Suprapubic skin (tissue), 4 donors: Measurements from ENCODE around the gene DCTN3. TPM values are rescaled to one million over a fixed set of nuclear protein-coding genes. Genes with fewer than 3 reads are reported as not detected.
A peak's percentile ranks its signal among the peaks of the same experiment; 100 is the strongest.

Source experiments
- DNase-seq, 2 donors: peaks; one replicate each; pipeline ENCODE4 v3.0.0-alpha.2; 2019; ENCODE audit warnings: low spot score in 2 of 2
- H3K27ac ChIP-seq: fragments of 200-600 bp; sonication (generic); one replicate; pipeline ENCODE4 v1.5.1; 2019
- H3K27me3 ChIP-seq: fragments of 200-600 bp; sonication (generic); one replicate; pipeline ENCODE4 v1.5.1; 2019
- H3K36me3 ChIP-seq: fragments of 200-600 bp; sonication (generic); one replicate; pipeline ENCODE4 v1.5.1; 2019
- H3K4me1 ChIP-seq: fragments of 200-600 bp; sonication (generic); one replicate; pipeline ENCODE4 v1.5.1; 2019
- H3K4me3 ChIP-seq: fragments of 200-600 bp; sonication (generic); one replicate; pipeline ENCODE4 v1.5.1; 2019; ENCODE audit warnings: mild to moderate bottlenecking
- H3K9me3 ChIP-seq: fragments of 200-600 bp; sonication (generic); one replicate; pipeline ENCODE4 v1.5.1; 2019
- CTCF ChIP-seq, 2 donors: fragments of 200-600 bp in 1 of 2; fragments of 450-650 bp in 1 of 2; sonication (generic) in 1 of 2; IDR thresholded peaks; one replicate each; pipeline ENCODE4 v1.5.1; 2016 to 2019; ENCODE audit warnings: antibody characterized with exemption in 2 of 2, mild to moderate bottlenecking in 1 of 2, moderate library complexity in 1 of 2
- EP300 ChIP-seq: sonication (generic); formaldehyde crosslinking; IDR thresholded peaks from one replicate; pipeline ENCODE4 v1.6.1; 2017; ENCODE audit warnings: antibody characterized with exemption
- POLR2A ChIP-seq, 2 donors: fragments of 450-650 bp; IDR thresholded peaks; one replicate each; pipeline ENCODE4 v1.6.1; 2017; ENCODE audit warnings: antibody characterized with exemption in 2 of 2, mild to moderate bottlenecking in 2 of 2, moderate library complexity in 2 of 2
- POLR2AphosphoS5 ChIP-seq, 3 donors: sonication (generic); formaldehyde crosslinking; IDR thresholded peaks; one replicate each; pipeline ENCODE4 v1.6.1; 2017; ENCODE audit warnings: antibody characterized with exemption in 3 of 3
- whole genome bisulfite sequencing: methylation state at CpG from one replicate; pipeline ENCODE4 v1.1.5; 2018; 5-methylcytosine and 5-hydroxymethylcytosine counted together
- total RNA-seq, 4 donors: library from RNA; depleted of rRNA; stranded (reverse); fragments of >200 nt; gene quantifications; one replicate each; pipeline ENCODE4 v1.1.0, GENCODE V29; 2016

The DCTN3 gene
- total RNA-seq, 4 donors from 2014 or later, result 61.2 to 136 (median 121) TPM

GRCh38 chr9:34654323-34655051 is 34.2 kb upstream of the DCTN3 start:
- TF ChIP-seq EP300 (no peak), CTCF (IDR thresholded peaks at IDR 0.05) (no peak), POLR2AphosphoS5 (IDR thresholded peaks at IDR 0.05) (peak in 2 of 3 donors; percentile 49 to 70)
- WGBS, result 16% methylated on average over 11 of the region's 11 CpGs
- Histone ChIP-seq H3K27me3 (no peaks in the 10 kb centered on the region), H3K36me3 (peaks cover 9% of the 10 kb centered on the region), H3K27ac (peak overlapping the region; percentile 71), H3K9me3 (no peaks in the 10 kb centered on the region), H3K4me1 (peaks cover 73% of the 10 kb centered on the region), H3K4me3 (no peak overlapping the region)
- peak in 1 of 2 donors; percentile 87 for DNase-seq

DNA sequence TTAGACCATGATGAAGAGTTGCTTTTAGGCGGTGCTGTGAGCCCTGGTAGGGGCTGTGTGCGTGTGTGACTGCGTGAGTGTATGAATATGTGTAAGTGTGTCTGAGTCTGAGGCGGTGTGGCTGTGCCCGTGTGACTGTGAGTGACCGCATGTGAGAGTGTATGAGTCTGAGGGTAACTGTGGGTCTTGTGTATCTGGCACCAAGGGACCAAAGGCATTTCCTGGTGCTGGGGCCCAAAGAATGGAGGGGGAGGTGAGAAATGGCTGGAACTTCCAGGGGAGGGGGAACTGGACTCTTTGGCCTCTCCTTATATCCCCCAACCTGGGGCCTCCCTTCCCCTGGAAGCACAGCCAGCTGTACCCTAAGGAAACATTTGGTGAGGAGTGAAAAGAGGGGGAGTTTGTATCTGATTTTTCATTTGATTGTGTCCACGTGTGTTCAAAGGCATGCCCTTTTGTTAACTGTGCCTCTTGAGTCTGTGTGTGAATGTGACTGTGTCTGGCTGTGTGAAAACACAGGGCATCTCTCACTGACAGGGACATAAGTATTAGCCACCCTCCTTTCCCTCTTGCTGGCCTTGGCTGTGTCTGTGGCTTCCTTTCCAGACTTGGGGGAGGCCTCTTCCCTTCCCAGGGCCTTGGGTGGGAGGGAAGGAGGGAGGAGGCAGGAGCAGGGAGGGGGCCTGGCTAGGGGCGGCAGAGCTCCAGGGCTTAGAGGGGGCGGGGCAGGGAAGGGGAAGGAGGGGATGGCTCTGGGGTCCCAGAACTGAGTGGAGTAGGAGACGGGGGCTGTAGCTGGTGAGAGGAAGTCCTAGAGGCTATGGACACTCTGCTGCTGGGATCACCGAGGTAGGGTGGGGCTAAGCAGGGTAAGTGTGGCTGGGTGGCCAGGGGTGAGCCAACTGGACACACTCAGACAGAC is 33.1 kb upstream of the DCTN3 start:
- no peak for DNase-seq
- TF ChIP-seq EP300 (no peak), CTCF (IDR thresholded peaks at IDR 0.05) (no peak), POLR2AphosphoS5 (IDR thresholded peaks at IDR 0.05) (no peak), POLR2A (IDR thresholded peaks at IDR 0.05) (no peak)
- Histone ChIP-seq H3K36me3 (peaks cover 20% of the 10 kb centered on the region), H3K27me3 (no peaks in the 10 kb centered on the region), H3K4me1 (peaks cover 73% of the 10 kb centered on the region), H3K27ac (peak overlapping the region; percentile 71), H3K9me3 (no peaks in the 10 kb centered on the region), H3K4me3 (peak overlapping the region; percentile 36)
- 37% methylated on average over 11 of the region's 11 CpGs for WGBS

DNA sequence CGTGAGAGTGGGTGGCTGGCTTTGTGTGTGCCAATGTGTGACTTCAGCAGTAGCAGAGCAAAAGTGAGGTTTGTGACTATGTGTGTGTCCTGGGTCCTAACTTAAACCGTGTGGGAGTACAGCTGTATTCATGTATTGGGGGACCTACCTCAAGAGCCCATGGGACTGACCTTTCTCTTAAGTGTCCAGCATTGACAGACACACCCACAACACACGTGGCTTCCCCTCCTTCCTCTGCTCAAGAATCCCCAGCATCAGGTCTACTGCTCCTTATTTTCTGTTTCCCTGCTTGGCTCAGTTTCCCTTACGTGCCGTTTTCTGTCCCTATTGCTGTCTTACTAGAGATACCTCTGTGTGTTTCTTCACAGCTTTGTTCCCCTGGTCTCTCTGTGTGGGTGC is 32.3 kb upstream of the DCTN3 start:
- H3K27ac ChIP-seq, result peak overlapping the region; percentile 71
- peak overlapping the region; percentile 36 for H3K4me3 ChIP-seq
- no peaks in the 10 kb centered on the region for H3K9me3 ChIP-seq
- peaks cover 81% of the 10 kb centered on the region for H3K4me1 ChIP-seq
- 20% methylated on average over 3 of the region's 5 CpGs for WGBS
- H3K36me3 ChIP-seq, result peaks cover 22% of the 10 kb centered on the region
- no peak for DNase-seq
- H3K27me3 ChIP-seq, result no peaks in the 10 kb centered on the region
- TF ChIP-seq EP300 (no peak), POLR2AphosphoS5 (IDR thresholded peaks at IDR 0.05) (no peak), CTCF (IDR thresholded peaks at IDR 0.05) (no peak), POLR2A (IDR thresholded peaks at IDR 0.05) (no peak)

DNA sequence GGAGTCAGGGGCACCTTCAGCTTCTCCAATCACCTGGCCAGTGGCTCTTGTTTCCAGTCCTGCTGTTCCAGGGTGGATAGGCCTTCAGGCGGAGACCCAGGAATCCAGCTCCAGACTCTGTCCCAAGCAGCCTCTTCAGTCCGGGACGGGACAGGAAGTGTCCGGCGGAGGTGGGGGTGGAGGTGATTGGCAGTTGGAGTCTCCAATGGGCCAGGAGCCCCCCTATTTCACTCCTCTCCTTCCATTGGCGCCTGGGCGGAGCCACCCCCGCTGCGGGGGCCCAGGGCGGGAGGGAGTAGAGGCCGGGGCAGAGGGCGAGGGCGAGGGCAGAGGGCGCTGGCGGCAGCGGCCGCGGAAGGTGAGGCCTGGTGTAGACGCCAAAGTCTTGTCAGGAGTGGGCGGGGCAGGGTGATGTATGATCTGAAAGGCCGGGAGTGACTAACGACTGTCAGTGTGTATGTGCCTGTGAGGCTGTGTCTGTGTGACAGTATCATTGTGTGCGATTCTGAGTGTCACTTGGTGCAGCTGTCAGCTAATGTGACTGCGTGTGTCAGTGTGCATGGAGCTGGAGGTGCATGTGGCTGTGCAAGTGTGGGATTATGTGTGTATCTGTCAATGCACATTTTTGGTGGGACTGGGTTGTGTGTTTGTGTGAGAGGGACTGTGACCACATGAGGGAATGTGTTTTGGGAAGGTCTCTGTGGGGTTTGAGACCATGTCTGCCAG is 31.7 kb upstream of the DCTN3 start, which contains the start of gene IL11RA:
Gene IL11RA (plus strand): TSS at position 310 of the 726 bp plus-strand sequence. CDS start 3,033 bp downstream, outside the sequence.
- WGBS, result 15% methylated on average over 23 of the region's 24 CpGs
- peaks cover 83% of the 10 kb centered on the region for H3K4me1 ChIP-seq

GRCh38 chr9:34651321-34651720 is 31.0 kb upstream of the DCTN3 start:
- TF ChIP-seq EP300, result no peak
- H3K4me3 ChIP-seq, result peak overlapping the region; percentile 36

More for the DNA sequence above, 31.7 kb upstream of the DCTN3 start, which contains the start of gene IL11RA:
- peak in 2 of 3 donors; percentile 16 to 25 for TF ChIP-seq POLR2AphosphoS5 (IDR thresholded peaks at IDR 0.05)
- TF ChIP-seq EP300, result no peak
- H3K27me3 ChIP-seq, result no peaks in the 10 kb centered on the region
- H3K36me3 ChIP-seq, result peaks cover 18% of the 10 kb centered on the region
- peak within 1 kb of the TSS; percentile 36 for H3K4me3 ChIP-seq
- peak within 1 kb of the TSS; percentile 71 for H3K27ac ChIP-seq
- H3K9me3 ChIP-seq, result no peaks in the 10 kb centered on the region
- peak; percentile 90 to 94 for DNase-seq

More at GRCh38 chr9:34651321-34651720, 31.0 kb upstream of the DCTN3 start:
- no peak for DNase-seq
- Histone ChIP-seq H3K27ac (peak overlapping the region; percentile 71), H3K36me3 (peaks cover 18% of the 10 kb centered on the region), H3K27me3 (no peaks in the 10 kb centered on the region), H3K4me1 (peaks cover 80% of the 10 kb centered on the region), H3K9me3 (no peaks in the 10 kb centered on the region)
- WGBS, result 38% methylated on average over 4 of the region's 4 CpGs
